HCT116 (cell line): Measurements from ENCODE around the gene DENND1C.

Source experiments
- ATF3 ChIP-seq: IDR thresholded peaks from 2 replicates; pipeline ENCODE4 v1.6.1; 2012
- MAX ChIP-seq: IDR thresholded peaks from 2 replicates; pipeline ENCODE4 v1.6.1; 2012

- no peak for TF ChIP-seq MAX
- no peak for TF ChIP-seq ATF3
Observed at GRCh38 chr19:6452899-6453298, 28.7 kb downstream of the DENND1C start.
